Stimulated activated naive CD4-positive, alpha-beta T cell treated with Interleukin-2 at 50 U/mL for 16 hours (primary cell): Measurements from ENCODE around the gene INTS7.

ENCODE experiments used
- DNase-seq: peaks from one replicate; lab custom pipeline; 2025; lab: John Stamatoyannopoulos, UW

Gene INTS7

GRCh38 chr1:211908453-211908852, 126.9 kb downstream of the INTS7 start:
- no peak for DNase-seq

GRCh38 chr1:211903490-211904245, 131.7 kb downstream of the INTS7 start:
- DNase-seq = no peak

GRCh38 chr1:211902624-211903291, 132.6 kb downstream of the INTS7 start:
- no peak for DNase-seq

DNA sequence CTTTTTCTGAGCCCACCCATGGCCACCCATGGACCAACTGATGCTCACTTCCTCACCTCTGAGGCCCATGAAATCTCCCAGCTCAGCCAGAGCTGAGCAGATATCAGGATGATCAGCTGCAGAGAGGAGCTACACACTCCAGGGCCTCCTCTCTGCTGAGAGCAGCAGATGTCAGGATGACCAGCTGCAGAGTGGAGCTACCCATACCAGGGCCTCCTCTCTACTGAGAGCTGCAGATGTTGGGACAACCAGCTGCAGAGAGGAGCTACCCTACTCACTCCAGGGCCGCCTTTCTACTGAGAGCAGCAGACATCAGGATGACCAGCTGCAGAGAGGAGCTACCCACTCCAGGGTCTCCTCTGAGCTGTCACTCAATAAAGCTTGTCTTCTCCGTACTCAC, 133.4 kb downstream of the INTS7 start:
- no peak for DNase-seq

DNA sequence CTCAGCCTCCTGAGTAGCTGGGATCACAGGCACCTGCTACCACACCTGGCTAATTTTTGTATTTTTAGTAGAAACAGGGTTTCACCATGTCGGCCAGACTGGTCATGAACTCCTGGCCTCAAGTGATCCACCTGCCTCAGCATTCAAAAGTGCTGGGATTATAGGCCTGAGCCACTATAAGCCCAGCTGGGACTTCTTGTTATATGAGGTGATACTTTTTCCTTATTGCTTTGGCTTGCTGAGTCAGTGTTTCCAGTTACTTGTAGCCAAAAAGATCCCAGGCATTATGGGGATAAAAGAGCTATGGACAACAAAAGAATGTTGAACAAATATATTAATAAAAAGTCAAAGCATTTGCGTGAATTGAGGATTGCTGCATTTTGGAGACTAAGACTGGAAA, 134.9 kb downstream of the INTS7 start:
- DNase-seq = no peak

DNA sequence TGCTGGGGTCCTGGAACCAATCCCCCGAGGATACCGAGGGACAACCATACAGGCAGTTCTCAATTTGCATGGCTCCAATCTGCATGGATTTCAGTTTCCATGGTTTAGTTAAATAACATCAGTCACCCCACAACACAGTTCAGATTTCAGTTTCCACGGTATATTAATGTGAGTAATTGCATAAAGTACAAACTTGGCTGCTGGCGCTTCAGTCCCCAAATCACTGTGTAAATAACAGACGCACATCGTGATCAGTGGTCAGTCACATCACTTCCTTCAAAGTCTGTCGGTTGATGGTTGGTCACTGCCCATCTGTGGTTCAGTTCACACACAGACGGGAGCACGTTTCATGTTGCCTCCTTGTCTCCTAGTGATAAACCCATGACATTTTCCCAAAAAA, 138.4 kb downstream of the INTS7 start:
- DNase-seq = no peak

- DNase-seq = no peak
Measured at GRCh38 chr1:211895126-211895759, 140.1 kb downstream of the INTS7 start.

DNA sequence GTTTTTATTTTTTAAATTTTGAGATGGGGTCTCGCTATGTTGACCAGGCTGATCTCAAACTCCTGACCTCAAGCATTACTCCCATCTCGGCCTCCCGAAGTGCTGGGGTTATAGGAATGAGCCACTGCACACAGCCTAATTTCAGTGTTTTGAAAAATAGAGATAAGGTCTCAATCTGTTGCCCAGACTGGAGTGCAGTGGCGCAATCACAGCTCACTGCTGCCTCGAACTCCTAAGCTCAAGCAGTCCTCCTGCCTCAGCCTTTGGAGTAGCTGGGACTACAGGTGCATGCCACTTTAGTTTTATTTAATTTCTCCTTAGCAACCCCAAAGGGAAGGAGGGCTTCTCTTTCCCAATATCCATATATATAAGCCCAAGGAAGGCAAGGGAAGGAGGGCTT, 141.0 kb downstream of the INTS7 start:
- no peak for DNase-seq

DNA sequence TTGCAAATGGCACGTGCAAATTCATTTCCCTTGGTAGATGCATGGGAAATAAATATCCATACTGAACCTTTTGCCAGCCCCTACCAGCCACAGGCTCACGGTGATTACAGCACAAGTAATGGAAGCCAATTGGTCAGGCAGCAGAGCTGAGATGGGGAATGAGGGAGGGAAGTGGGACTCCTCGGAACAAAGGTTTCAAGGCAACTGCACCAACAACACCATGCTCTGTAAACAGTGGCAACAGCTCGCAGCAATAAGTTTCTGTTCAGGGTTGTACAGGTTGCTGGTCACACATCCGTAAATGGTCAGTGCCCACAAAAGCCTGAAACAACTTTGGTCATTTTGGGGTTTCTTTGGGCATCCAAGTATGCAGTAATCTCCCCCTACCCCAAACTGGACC, 142.1 kb downstream of the INTS7 start:
- DNase-seq = no peak

DNA sequence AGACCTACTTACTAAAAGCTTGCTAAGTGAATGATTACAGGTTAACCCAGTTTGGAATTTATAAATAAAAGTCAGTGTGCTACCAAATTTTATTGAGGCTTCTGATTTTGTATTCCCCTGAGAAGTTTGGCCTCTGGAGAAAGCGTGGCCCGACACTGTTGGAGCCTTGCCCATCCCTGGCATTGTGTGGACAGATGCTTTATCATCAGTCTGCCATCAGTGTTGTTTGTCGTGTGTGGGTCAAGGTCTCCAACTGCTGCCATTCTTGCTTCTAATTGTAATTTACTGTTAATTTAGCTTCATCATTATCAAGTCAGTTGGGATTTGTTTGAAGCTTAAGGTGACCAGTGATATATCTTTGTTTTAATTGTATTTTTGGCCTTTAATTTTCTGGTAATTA, 142.8 kb downstream of the INTS7 start:
- no peak for DNase-seq

DNA sequence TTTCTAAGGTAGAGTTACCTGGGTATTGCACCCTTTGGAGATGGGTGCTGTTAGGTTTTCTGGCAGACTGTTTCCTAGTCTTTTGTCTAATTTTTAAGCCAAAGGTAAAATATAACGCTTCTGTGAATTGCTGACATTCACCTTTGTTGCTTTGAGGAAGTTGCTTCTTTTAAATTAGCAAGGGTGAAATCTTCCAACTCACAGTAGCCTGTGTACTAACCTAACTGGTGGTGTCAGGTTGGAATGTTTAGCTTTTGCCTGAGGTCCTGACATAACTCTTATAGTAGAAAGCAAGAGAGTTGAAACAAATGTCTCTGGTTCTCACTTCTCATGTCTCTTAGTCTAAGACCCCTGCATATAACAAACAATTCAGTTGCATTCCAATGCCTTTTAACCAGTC, 143.6 kb downstream of the INTS7 start:
- no peak for DNase-seq
